Stimulated activated CD8-positive, alpha-beta memory T cell treated with anti-CD3 and anti-CD28 coated beads, Interleukin-7, amount 100 ng/mL, for 48 hours (primary cell): ENCODE measurements around the gene NR2E1.

Source experiments
- DNase-seq, 2 donors: peaks; one replicate each; pipeline ENCODE4 v3.0.0-alpha.2; 2020; ENCODE audit warnings: low read depth in 1 of 2; ENCODE audit errors: extremely low read depth in 1 of 2

Gene NR2E1

DNA sequence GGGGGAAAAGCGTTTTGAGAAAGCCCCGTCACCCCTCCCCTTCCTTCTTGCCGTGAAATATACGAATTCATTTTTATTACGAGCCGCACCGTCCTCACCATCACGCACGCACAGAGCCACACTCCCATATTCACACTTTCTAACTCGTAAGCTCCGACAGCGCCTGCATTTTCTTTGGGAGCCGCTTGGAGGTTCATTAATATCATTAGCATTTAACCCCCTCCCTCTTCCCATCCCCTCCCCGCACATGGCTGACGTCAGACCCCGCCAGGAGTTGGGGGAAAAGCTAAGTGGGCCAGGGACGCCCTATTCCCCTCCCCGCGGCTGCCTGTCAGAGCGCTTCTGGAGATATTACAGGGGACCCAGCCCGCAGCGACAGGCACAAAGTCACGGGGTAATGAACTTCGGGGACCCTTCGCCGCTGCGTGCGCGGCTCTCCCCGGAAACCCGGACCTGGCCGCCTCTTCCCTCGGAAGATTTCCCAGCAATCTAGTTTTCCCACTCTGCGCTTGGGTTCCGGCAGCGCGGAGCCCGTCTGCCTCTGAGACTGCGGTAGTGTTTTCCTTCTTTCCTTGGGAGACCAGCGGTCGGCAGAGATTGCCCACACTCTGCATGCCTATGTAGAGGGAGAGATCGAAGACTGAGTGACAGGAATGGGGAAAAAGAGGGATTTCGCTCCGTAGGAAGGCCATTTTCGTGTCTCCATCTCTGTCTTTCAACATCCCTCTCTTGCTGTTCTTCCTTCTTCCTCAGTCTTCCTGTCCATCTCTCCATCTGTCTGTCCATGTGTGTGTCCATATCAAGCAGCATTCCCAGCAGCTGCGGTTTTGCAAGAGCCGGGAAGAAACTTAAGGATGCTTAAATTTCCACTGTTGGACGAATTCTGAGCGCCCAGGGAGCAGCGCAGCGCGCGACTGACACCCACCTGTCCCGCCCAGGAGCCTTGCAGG is at the start of gene NR2E1:
Gene NR2E1 (plus strand): TSS at position 309 of the 950 bp plus-strand sequence. CDS start 744 bp downstream, outside the sequence.
- DNase-seq = no peak

DNA sequence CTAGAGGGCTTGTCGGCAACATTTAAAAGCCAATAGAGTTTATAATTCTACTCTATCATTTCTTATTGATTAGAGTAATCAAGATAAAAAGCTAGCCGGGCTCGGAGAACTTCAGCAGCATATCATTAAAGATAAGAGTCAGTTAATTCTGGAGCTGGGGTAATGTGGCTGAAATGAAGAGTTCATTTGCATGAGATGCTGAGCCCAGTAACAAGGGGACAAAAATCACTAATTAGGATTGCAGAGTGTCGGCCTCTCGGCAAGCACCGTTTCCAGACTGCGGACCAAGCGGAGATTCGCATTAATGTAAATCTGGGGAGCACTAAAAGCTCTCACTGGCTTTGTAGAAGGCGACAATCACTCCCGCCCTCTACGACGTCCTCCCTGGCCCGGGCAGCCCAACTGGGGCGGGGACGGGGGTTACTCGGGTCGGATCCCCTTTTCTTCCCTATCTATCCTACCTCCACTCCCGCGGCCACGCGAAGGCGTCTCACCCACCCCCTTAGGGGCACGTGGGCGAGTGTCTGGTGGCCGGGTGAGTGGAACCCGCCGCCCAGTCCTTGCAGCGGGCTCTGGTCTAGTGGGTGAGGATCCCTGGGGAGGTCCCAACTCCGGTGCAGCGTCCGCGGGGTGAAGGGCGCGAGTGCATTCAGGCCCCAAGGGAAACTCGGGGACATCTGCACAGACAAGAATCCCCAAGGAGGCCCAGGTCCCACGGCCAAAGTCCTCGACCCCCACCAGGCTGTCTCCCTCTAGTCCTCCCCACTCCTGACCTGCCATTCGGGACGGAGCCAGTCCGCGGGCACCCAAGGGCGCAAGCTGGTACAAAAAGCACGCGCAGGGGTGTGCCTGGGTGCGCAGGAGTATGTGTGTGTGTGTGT is 49.0 kb upstream of the NR2E1 start:
- no peak for DNase-seq

DNA sequence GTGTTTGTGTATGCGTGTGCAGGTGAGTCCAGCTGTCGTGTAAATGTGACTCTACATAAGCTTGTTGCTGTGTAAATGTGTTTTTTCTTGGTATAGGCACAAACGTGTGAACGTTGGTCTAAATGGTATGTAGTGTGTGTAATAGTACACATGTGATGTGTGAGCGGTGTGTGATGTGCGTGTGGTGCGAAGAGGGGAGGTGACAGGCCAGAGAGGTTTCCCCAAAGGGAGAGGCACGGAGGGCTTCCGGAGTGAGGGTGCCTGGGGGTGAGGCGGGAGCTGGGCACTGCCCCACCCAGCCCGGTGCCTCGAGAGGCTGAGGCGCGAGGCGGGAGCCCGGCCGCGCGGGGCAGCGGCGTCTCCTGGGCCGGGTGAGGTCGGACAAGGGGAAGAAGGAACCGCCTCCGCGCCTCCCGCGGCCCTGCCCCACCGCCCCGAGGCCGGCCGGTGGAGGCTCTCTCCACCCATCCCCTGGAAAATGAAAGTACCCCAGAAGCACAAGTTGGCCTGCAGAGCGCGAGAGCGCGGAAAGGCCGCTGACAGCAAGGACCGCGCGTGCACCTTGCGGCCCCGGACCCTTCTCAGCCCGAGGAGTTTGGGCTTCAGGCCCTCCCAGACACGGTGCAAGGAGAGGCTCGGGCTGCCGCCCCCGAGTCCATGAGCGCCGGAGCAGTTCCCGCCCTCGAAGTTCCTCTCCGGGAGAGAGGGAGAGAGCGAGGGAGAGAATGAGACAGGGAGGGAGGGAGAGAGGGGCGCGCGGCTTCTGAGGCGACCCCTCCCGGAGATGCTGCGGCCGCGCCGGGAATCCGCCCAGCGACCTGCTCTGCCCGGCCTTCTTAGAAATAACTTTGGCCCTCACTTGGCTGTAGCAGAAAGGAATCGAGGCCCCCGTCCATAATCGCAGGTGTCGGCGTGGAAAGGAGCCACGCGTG is 48.1 kb upstream of the NR2E1 start:
- no peak for DNase-seq

DNA sequence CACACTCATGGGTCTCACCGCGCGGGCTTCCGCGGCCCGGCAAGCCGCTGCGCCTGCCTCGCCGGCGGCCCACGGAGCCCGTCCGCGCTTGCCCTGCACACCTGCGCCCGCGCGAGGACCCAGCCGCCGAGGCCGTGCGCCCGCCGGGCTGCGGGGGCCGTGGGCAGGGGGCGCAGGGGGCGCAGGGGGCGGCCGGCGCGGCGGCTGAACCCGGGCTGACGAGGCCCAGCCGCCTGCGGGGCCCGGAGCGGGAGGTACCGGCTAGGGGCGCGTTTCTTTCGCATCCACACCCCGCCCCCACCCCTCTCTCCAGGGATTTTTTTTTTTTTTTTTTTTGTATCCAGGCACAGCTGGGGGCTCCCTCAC is 47.5 kb upstream of the NR2E1 start:
- no peak for DNase-seq

DNA sequence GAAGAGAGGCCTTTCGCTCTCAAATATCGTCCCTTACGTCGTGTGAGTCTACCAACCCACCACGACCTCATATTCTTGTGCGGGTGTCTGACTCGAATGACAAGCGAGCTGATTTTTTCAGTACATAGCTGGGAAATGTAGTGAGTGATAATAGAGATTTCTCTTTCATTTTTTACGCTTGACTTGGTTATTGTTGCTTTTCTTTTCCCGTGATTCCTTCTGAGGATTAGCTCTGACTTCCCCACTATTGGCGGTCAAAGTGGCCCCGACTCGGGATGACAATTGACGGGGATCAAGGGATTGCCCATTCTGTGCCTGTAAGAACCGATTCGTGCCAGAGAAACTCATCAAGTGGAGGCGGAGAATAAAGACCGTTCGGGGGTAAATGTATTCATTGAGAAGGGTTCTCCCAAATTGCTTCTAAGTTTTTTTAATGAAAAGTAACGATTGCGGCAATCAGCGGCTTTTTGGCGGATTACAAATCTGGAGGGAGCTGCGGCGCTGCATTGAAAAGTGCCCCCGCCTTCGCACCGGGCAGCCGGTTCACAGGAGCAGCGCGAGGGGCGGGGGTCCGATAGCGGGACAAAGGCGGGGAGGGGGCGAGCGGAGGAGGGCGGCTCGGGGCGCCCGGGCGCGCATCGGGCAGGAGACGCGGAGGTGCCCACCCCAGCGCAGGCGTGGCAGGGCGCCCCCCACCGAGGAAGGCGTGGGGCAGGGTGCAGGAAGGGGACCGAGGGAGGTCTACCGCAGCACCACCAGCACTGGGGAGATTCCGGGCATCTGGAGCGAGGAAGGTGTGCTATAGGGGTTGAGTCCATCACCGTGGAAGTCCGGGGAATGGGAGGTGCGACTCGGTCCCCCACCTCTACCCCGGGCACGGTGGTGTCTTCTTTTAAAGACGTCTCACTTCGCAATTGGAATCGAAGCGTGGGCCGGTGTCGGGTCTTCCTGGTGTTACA is 46.7 kb upstream of the NR2E1 start:
- DNase-seq = no peak

DNA sequence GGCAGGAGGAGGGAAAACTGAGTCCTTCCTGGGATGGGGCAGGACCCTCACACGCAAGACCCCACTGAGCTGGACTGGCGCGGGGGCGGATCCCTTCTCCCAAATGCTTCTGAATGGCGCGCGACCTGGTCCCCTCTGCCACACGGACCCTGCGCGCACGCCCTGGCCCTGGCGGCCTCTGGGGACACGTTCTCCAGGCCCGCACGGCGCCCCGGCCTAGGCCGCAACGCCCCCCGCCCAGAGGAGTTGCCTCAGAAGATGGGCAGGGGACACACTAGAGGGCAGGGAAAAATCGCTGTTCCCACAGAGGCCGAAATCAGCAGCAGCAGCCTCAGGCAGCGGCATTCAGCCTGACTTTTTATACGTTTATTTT is 46.1 kb upstream of the NR2E1 start:
- DNase-seq = no peak

DNA sequence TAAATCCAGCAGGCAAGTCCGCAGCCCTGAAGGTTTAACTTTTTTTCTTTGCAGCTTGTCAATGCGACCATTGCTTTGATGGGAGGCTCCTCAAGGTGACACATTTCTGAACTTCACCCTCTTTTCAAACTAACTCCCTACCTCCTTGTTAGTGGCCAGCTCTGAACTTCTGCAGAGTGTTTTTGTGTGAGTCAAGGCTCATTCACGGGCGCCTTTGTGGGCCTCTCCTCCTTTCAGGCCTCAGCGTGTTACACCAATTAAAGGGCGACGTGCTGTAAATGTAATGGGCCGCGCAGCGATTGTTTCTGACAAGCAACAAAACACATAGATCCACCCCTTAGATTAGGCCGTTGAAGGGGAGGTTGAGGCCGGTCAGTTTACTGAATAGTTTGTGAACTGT is 45.5 kb upstream of the NR2E1 start:
- no peak for DNase-seq

DNA sequence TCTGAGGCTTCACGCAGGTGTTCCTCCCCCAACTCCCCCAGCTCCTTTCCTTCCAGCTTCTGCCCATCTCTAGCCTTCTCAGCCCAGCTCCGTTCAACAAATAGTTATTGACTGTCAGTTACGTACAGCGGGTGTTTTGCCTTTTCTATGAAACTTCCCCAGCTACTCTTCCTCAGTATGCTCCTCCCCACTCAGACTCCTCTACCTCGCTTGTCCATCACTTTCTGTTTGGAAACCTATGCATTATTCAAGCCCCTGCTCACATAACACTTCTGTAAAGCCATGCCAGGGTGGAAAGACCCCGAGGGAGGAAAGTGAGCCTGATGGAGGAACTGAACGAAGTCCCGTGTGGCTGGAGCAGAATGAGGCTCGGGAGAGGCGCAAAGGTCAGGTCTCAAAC is 44.2 kb upstream of the NR2E1 start:
- DNase-seq = no peak

DNA sequence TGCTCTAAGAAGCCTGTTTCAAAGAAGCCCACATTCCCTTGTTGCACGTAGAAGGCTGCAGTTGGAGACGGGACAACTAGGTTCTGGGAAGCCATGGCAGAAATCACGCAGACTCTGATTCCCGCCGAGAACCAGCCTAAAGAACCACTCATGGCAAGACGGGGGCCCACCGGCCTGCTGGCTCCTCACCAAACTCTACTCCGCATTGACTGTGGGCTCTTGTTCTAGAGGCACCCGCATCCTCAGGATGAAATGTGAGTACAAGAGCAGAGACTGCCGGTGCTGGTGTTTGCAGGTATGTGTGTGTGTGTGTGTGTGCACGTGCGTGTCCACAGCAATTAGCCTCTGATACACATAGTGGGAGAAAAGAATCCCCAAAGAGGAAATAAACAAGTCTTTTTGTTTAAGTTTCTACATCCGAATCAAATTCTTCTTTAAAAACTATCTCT is 42.3 kb upstream of the NR2E1 start:
- no peak for DNase-seq

DNA sequence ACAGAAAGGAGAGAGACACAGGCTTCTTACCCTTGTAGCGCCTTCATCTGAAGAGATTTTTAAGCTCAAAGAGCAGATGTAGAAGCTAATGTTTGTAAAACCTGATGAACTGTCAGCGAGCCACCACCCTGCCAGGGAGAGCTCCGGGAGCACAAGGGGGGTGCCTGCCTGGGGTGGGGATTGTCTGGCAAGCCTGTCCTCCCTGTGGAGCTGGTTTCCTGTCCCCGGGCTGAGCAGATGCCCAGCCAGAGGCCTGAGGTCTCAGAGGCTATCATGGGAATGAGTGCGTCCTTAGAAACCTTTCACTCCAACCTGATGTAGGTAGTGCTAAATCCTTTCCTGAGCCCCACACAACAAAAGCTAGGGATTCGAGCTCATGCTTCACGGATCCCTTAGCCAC is 41.9 kb upstream of the NR2E1 start:
- DNase-seq = no peak

DNA sequence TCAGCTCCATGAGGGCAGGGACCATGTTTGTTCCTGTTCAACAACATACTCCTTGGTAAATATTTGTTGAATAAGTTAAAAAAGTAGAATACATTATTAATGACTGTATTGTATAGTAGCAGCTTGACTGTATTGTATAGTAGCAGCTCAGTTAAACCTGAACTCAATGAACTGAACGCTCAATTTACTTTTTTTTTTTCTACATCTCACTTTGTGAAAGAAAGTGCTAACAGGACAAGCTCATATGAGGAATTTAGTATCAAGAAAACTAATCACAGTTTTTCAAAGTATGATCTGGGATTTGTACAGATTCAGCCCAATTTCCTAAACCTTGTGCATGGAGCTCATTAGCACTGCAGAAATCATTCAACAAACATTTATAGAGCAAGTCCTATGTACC is 38.8 kb upstream of the NR2E1 start:
- DNase-seq = no peak

DNA sequence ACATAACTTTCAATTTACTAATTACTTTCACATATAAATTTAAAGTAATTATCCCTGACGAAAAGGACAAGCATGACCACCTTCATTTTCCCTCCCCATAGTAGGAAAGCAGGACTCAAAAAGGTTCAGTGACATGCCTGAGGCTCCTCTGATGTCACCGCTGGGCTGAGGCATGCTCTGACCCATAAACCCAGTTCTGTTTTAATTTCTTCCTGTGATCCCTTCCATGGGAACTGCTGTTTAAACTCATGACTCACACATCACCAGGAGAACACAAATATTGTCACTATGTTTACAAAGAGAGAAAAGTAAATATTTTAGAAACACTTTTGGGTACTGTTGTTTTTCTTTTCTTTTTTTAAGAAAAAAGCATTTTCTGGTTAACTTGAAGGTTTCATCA is 38.0 kb upstream of the NR2E1 start:
- DNase-seq = no peak

DNA sequence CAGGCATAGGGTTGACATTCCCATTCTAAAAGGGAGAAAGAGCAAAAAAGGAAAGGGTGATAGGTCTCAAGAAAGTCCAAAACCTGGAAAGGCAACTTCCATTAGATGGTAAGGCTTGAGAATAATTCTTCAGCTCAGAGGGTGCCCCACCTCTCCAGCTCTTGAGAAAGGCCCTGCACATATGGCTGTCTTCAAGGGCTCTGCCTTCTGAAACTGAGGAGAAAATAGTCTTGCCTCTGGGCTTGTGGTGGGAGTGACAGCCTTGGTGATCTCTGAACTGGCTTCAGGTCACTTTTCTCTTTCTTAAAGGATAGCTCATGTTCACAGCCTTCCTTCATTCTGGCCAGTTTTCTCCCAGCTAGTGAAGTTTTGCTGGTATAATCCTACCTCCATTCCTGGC is 35.6 kb upstream of the NR2E1 start:
- no peak for DNase-seq

DNA sequence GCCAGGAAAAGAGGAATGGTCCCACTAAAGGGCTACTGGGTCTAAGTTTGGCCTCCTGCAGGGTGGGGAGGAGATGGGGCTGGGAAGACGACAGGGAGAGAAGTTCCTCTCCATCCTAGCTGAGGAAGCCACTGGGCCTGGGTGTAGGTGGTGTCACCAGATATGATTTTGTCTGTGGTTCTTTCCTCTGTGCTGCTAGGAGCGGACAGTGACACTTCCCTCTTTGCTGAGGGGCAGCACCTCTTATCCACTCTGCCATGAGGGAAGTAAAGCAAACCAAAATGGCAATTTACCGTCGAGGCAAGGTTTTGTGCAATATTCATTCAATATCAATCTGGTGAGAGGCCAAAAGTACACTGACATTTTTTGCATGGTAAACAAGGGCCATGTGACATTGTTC is 33.0 kb upstream of the NR2E1 start:
- DNase-seq = no peak

DNA sequence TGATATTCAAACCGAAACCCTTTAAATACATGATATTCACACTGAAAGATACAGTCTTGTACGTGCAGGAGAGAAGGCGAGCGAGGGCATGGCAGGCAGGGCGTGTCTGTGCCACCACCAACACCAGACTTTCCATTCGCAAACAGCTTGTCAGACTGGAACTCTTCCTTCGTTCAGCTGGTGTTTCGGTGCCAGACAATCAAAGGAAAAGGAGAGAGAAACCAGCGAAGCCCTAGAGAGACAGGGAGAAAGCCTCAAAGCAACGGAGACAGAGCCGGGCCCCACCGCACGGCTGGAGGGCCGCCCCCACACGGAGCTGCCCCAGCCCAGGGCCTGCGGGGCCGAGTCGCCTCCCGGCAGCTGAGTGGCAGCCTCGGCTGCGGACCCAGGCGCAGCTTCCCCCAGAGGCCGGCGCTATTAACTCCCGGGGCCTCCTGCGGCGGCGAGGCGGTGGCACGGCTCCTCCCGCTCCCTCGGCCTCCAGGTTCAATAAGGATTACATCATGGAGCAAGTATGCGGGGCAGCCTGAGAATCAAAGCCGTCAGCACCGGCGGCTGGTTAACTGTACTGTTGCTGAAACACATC is 32.1 kb upstream of the NR2E1 start:
- no peak for DNase-seq

DNA sequence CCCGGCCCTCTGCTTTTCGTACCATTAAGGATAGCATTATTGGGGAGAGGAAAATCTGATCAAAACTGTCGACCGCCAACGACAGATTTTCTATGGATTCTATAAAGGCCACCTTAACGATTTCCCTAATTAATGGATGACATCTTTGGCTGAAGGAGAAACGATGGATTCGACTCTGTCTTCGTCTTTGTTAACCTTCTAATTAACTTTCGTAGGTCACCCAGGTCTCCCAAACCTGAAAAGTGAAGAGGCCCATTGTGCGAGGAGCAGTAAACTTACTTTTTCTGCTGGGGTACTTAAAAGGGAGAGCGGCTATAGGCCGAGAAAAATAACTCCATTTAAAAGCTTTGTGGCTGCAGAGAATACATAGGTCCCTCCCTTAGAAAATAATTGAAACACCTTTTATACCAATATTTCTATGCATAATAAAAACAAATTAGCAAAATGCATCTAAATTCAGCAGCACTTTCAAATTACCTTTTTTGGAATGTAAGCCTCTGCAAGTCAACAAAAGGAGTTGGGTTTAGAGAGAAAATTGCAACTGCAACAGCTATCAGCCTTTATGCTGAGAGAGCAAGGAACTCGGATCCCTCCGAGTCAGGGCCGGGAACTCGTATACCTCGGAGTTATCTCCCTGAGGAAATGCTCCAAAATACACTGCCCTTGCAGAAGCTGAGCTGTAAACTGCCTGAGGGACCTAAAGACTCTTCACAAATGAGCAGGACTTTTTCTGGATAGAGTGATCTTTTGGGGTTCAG is 31.4 kb upstream of the NR2E1 start:
- no peak for DNase-seq

DNA sequence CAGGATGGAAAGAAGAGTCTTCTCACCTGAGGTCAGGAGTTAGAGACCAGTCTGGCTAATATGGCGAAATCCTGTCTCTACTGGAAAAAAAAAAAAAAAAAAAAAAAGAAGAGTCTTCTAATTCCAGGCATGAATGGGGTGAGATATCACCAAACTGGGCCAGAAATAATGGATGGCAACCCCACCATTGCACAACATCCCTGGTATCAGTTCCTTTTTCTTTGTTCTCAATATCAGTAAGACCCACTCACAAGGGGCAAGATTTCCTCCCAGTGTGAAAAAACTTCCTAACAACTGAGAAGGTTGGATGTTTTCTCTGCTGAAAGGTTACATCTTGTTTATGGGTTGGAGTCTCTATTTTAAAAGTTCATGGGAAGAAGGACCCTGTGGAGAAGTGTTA is 23.6 kb upstream of the NR2E1 start:
- DNase-seq = no peak

DNA sequence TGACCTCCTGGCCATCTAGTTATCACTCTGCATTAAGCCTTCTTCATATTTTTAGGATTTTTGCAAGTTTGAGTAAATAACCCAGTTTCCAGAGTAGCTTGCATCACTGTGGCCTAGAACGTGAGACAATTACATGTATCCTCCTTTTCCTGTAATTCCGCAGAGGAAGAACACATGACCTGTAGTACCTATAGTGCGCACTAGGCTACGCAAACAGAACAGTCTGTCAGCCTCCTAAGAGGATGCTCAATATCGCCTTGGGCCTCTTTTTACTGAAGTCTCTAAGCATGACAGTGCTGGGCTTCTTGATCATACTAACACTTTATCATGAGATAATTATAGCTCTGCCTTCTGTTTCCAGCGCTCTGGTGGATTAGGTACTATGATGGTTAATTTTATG is 20.2 kb upstream of the NR2E1 start:
- no peak for DNase-seq

DNA sequence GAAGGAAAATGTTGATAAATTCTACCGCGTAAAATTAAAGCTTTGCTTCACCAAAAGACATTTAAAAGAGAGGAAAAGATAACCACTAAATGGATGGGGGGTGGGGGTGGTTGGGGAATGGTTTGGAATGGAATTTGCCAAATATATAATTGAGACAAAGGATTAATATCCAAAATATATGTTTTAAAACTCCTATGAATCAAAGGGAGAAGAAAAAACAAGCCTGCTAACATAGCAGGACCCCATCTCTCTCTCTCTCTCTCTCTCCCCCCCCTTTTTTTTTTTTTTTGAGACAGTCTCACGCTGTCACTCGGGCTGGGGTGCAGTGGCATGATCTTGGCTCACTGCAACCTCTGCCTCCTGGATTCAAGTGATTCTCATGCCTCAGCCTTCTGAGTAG is 13.4 kb upstream of the NR2E1 start:
- no peak for DNase-seq
